Stimulated activated CD8-positive, alpha-beta memory T cell treated with anti-CD3 and anti-CD28 coated beads, Interleukin-15, amount 100 ng/mL, for 48 hours (primary cell): ENCODE measurements around the gene TMEM126B.
A peak's percentile ranks its signal among the peaks of the same experiment; 100 is the strongest.

ENCODE experiments used
- DNase-seq, 2 donors: peaks; one replicate each; pipeline ENCODE4 v3.0.0-alpha.2; 2020; ENCODE audit warnings: low read depth in 2 of 2

The TMEM126B gene

DNA sequence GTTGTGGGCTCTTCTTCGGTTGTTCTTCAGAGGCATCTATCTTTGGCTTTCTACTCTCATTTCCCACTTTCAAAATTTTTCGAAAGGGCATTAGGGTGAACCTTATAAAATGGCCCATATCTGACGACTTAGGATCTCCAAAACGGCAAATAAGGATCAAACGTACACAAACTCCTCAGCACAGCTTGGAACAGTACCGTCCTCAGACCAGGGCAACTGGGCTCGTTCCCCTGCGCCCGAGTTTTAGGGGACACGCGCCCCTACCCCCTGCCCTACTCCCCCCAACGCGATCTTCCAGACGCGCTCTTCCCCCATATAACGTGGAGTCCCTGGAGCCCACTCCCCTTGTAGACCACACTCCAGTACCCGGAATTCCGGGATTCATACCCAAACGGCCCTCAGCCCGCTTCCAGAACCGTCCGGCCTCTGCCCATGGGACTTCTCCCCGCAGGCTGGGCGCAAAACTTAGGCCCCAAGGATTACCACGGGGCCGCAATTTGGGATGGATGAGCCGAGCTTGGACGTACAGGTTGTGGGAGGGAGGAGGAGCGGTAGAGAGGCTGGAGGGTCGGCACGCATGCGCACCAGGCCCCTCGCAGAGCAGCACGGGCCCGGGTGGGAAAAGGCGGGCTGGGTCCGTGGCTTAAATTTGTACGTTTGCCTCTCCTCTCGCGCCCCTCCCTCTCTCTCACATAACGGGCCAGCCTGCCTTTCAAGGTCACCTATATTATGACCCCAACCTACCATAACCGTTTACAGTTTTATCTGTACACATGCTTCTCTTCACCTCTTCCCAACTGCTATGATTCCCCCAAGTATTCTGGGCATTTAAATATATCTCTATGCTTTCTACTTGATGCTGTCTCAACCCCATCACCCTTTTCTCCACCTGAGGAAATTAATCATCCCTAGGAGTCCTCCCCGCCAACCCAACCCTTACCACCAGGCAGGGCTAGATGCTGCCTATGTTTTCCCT is 54.2 kb downstream of the TMEM126B start:
- peak; percentile 60 to 62 for DNase-seq

DNA sequence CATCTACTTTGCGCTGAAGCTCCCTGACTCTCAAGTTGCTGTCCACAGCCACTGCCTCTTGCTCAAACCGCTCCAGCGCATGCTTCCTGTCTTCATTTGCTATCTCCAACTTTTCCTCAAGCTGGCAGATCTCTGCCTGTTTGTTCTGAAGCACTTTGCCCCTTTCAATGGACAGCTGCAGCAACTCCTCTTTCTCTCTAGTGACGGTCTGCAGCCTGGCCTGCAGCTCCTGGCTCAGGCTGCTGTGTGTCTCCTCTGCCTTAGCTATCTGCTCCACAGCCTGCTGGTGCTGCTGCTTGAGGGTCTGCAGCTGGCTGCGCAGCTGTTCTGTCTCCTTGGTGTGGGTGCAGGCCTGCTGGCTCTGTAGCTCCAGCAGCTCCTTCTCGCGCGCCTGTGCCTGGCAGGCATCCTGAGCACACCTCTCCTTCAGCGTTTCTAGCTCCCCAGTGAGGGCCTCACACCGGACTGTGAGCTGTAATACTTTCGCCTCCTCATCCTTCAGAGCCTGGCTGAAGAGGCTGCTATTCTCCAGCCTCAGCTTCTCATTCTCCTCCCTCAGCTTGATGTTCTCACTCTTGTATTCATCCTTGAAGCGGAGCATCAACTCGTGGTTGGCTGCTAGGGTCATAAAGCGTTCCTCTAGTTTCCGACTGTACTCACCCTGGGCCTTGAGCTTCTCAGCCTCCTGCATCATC is 56.9 kb downstream of the TMEM126B start:
- DNase-seq: no peak

DNA sequence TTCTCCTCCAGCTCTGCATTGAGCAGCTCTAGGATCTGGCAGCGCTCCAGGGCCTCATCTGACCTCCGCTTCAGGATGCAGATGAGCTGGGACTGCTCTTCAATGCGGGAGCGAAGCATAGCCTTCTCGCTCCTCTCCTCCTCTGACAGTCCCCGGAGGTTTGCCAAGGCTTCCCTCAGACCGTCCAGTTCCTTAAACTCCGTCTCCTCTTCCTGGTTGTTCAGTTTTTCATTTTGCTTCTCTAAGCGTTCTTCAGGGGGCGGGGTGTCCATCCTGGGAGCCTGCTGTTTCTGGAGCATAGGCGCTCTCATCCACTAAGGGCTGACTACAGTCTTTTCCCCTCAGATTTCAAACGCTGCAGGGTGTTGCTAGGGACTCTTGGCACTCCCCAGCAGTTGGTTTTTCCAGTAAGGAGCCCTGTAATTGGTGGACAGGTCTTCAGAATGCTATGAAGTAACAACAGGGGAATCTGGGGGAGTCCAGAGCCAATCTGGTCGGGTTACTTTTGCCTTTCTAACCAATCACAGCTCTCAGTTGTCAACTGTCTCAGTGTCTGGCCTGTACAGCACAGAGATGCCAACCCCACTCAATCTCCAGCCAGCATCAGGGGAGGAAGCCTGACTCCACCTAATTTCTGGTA is 57.5 kb downstream of the TMEM126B start, which contains the start of gene CCDC89:
Gene CCDC89 (minus strand): TSS at position 376 of the 640 bp plus-strand sequence. CDS start 65 bp downstream, at position 311.
- DNase-seq: no peak
